ENCODE data around the gene AIG1.

- TF ChIP-seq EZH2phosphoT487 (IDR thresholded peaks at IDR 0.05; ENCODE audit: insufficient read depth, low read depth) (no peak), EZH2 (IDR thresholded peaks at IDR 0.05; ENCODE audit: insufficient read depth, poor library complexity, severe bottlenecking) (no peak)
Observed at GRCh38 chr6:143232849-143233248, 172.2 kb downstream of the AIG1 start.

All from GM23248 (cell line).